HCT116 (cell line): ENCODE measurements around the gene SPEN.

ENCODE experiments used
- EZH2phosphoT487 ChIP-seq: fragments of 200-600 bp; IDR thresholded peaks from 2 replicates; pipeline ENCODE4 v1.6.1; 2018; ENCODE audit warnings: antibody characterized with exemption, borderline replicate concordance
- JUND ChIP-seq: IDR thresholded peaks from 2 replicates; pipeline ENCODE4 v1.6.1; 2012
- POLR2A ChIP-seq: IDR thresholded peaks from 2 replicates; pipeline ENCODE4 v1.7.0; 2011; ENCODE audit warnings: borderline replicate concordance; ENCODE audit not compliant: insufficient read depth, insufficient read length; ENCODE audit errors: extremely low read depth
- RAD21 ChIP-seq: IDR thresholded peaks from 2 replicates; pipeline ENCODE4 v1.6.1; 2012; ENCODE audit warnings: low read depth, mild to moderate bottlenecking
- TCF7L2 ChIP-seq: IDR thresholded peaks from 2 replicates; pipeline ENCODE4 v1.7.0; 2011; ENCODE audit warnings: borderline replicate concordance, inconsistent platforms; ENCODE audit not compliant: insufficient read depth, insufficient read length; ENCODE audit errors: extremely low read depth
- YY1 ChIP-seq: IDR thresholded peaks from 2 replicates; pipeline ENCODE4 v1.6.1; 2011; ENCODE audit warnings: low read length, low read depth, moderate library complexity, mild to moderate bottlenecking; ENCODE audit not compliant: insufficient replicate concordance; ENCODE audit errors: extremely low read depth
- ZNF274 ChIP-seq: fragments of 200-500 bp; sonication (Bioruptor generic); IDR thresholded peaks from 2 replicates; pipeline ENCODE4 v1.6.1; 2014; ENCODE audit warnings: mild to moderate bottlenecking, low read depth, low read length, inconsistent platforms
- TF ChIP-seq, protein P1 (sequence below), 3 experiments: fragments of 200-600 bp in 1 of 3; sonication (generic) in 1 of 3; IDR thresholded peaks in 2 of 3; conservative IDR thresholded peaks in 1 of 3; 2 replicates each; pipeline ENCODE4 v1.5.1; 2012 to 2017; ENCODE audit warnings: low read depth in 2 of 3, low read length in 2 of 3, antibody characterized with exemption in 1 of 3, borderline replicate concordance in 1 of 3, control low read depth in 1 of 3, mild to moderate bottlenecking in 1 of 3, mixed read lengths in 1 of 3, mixed run types in 1 of 3, moderate library complexity in 1 of 3; ENCODE audit not compliant: insufficient read depth in 1 of 3

DNA sequence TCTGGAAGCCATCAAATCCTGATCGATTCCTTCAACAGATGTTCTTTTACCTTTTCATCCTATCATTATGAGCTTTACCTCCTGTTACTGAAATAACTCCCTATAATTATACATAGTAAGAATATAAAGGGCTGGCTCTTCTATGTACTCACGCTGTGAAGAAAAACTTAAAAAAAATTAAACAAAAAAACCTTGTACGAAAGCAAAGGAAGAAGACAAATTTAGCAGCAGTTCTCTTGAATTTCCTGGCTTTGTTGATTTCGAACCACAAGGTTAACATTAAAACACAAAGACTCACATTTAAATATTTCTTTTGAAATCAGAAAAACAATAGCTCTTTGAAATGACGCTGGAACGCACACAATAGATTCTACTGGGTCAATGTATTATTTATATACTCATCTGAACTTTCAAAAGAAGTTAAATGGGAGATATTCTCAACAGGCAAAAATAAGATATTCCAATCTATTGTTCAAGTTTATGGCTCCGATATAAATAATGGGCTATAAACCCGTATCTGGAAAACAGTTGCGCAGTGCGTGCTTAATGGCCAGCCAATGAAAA is 13.6 kb upstream of the SPEN start:
- TF ChIP-seq, protein P1, sequence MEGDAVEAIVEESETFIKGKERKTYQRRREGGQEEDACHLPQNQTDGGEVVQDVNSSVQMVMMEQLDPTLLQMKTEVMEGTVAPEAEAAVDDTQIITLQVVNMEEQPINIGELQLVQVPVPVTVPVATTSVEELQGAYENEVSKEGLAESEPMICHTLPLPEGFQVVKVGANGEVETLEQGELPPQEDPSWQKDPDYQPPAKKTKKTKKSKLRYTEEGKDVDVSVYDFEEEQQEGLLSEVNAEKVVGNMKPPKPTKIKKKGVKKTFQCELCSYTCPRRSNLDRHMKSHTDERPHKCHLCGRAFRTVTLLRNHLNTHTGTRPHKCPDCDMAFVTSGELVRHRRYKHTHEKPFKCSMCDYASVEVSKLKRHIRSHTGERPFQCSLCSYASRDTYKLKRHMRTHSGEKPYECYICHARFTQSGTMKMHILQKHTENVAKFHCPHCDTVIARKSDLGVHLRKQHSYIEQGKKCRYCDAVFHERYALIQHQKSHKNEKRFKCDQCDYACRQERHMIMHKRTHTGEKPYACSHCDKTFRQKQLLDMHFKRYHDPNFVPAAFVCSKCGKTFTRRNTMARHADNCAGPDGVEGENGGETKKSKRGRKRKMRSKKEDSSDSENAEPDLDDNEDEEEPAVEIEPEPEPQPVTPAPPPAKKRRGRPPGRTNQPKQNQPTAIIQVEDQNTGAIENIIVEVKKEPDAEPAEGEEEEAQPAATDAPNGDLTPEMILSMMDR (IDR thresholded peaks at IDR 0.05 in 2 of 3, conservative IDR thresholded peaks at IDR 0.05 in 1 of 3; ENCODE audit: borderline replicate concordance in 1 of 3, insufficient read depth in 1 of 3, low read depth in 2 of 3, low read length in 2 of 3), result no peak
- TF ChIP-seq POLR2A, result no peak
- no peak for TF ChIP-seq YY1
- no peak for TF ChIP-seq ZNF274
- TF ChIP-seq JUND, result no peak
- no peak for TF ChIP-seq EZH2phosphoT487
- TF ChIP-seq TCF7L2, result no peak
- TF ChIP-seq RAD21, result no peak
